ENCODE data around the gene INTS11.

Gene INTS11

DNA sequence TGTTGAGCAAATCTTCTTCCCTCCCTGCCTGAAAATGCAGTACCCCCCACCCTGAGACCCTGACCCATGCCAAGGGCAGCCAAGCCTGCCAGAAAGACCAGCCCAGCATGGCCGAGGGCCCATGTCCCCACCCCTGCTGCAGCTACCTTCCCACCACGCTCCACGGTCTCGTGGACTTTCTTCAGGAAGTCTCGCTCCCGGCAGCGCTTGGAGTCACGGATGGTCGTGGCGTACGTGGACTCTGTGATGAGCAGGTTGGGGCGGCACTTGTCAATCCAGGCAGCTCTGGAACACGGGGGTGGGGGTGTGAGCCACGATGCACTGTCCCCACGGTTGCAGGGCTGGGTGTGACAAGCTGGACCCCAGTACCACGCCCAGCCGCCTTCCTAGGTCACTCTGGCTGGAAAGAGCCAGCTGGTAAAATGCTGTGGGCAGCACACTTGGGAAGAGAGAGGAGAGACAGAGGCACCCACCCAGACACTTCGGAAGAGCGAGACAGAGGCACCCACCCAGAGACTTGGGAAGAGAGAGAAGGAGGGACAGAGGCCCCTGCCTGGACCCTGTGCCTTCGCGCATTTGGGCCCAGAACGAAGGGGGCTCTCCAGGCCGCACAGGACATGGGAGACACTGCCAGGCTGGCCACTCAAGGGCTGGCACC, 9.7 kb downstream of the INTS11 start:
- Histone ChIP-seq H3K4me1 (ENCODE audit: control insufficient read depth, insufficient read depth, low read length) (peaks cover 17% of the 10 kb centered on the region), H3K27me3 (replicated peaks; ENCODE audit: control insufficient read depth, insufficient read depth, low read length) (no peaks in the 10 kb centered on the region), H3K36me3 (ENCODE audit: control insufficient read depth, insufficient read depth, low read length, severe bottlenecking) (peaks cover 60% of the 10 kb centered on the region), H3K9ac (ENCODE audit: low read length) (no peak overlapping the region), H3K9me3 (ENCODE audit: control insufficient read depth, low read length) (no peaks in the 10 kb centered on the region), H3K4me3 (ENCODE audit: low read length) (no peak overlapping the region)
- DNase-seq (ENCODE audit: low read depth), result no peak

GRCh38 chr1:1314237-1314586, 10.2 kb downstream of the INTS11 start:
- peaks cover 56% of the 10 kb centered on the region for H3K36me3 ChIP-seq (ENCODE audit: control insufficient read depth, insufficient read depth, low read length, severe bottlenecking)
- no peaks in the 10 kb centered on the region for H3K27me3 ChIP-seq (replicated peaks; ENCODE audit: control insufficient read depth, insufficient read depth, low read length)
- no peak overlapping the region for H3K9ac ChIP-seq (ENCODE audit: low read length)
- H3K4me3 ChIP-seq (ENCODE audit: low read length), result no peak overlapping the region
- no peak for DNase-seq (ENCODE audit: low read depth)
- no peaks in the 10 kb centered on the region for H3K9me3 ChIP-seq (ENCODE audit: control insufficient read depth, low read length)
- H3K4me1 ChIP-seq (ENCODE audit: control insufficient read depth, insufficient read depth, low read length), result peaks cover 23% of the 10 kb centered on the region

DNA sequence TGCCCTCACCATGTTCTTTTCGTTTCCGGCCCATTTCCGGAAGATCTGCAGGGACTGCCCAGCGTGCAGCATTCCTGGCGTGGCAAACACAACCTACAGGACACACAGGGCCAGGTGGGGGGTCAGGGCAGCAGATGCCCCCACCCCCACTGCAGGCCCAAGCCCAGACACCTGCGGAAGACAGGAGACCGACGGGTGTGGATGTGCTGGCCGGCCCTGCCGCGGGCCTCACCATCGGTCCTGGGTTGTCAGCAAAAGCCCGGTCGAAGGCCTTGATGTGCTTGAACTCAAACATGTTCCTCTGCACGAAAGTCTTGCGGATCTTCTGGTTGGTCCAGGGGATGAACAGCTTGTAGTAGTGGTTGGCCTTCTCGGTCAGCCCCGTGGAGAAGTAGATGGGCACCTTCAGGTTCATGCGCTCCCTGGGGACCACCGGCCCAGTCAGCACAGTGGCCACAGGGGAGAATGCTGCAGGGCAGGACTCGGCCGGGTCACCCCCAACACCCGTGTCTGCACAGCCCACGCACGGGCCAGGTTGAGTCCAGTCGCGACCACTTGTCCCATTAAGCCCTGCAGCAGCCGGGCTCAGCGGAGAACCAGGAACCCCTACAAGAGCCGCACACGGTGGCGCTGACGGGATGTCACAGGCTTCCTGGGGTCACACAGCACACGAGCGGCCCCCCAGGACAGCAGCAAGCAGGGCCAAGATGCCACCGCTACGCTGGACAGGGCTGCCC, 10.8 kb downstream of the INTS11 start:
- Histone ChIP-seq H3K9me3 (ENCODE audit: control insufficient read depth, low read length) (no peaks in the 10 kb centered on the region), H3K4me1 (ENCODE audit: control insufficient read depth, insufficient read depth, low read length) (peaks cover 19% of the 10 kb centered on the region), H3K36me3 (ENCODE audit: control insufficient read depth, insufficient read depth, low read length, severe bottlenecking) (peaks cover 51% of the 10 kb centered on the region), H3K9ac (ENCODE audit: low read length) (no peak overlapping the region), H3K27me3 (replicated peaks; ENCODE audit: control insufficient read depth, insufficient read depth, low read length) (no peaks in the 10 kb centered on the region), H3K4me3 (ENCODE audit: low read length) (no peak overlapping the region)
- DNase-seq (ENCODE audit: low read depth), result no peak

DNA sequence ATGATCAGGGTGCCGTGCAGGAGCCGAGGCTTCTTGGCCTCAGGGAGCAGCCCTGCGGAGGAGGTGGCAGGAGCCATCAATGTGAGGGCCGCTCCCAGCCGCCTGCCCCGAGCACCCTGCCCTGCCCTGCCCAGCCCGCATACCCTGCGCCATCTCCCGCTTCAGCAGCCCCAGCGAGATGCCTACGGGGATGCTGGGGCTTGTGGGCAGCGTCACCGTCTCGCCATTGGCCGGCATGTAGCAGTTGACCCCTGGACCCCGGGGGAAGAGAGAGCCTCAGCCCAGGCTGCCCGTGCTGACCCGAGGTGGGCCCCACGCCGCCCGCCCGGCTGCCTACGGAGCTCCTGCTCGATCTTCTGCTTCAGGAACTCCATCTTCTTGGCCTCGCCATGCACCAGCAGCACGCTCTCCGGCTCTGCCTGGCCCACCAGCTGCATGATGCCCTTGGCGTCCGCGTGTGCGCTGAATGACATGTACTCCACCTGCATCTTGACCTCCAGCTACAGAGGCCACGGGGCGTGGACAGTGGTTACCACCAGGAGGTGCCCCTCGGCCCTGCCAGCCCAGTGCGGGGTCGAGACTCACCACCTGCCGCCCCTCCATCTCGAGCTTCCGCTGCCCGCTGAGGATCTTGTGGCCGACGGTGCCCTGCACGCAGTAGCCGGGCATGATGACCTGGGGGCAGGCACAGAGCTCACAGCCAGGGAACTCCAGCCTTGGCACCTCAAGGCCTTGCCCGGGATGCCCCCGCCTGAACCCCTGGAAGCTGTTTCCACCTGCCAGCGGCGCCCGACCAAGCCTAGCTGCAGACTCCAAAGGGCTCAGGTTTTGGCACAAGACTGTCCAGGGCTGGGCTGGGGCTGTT, 11.8 kb downstream of the INTS11 start:
- DNase-seq (ENCODE audit: low read depth), result no peak
- H3K27me3 ChIP-seq (replicated peaks; ENCODE audit: control insufficient read depth, insufficient read depth, low read length), result no peaks in the 10 kb centered on the region
- peaks cover 9% of the 10 kb centered on the region for H3K4me1 ChIP-seq (ENCODE audit: control insufficient read depth, insufficient read depth, low read length)
- H3K36me3 ChIP-seq (ENCODE audit: control insufficient read depth, insufficient read depth, low read length, severe bottlenecking), result peaks cover 50% of the 10 kb centered on the region
- H3K9ac ChIP-seq (ENCODE audit: low read length), result no peak overlapping the region
- no peak overlapping the region for H3K4me3 ChIP-seq (ENCODE audit: low read length)
- H3K9me3 ChIP-seq (ENCODE audit: control insufficient read depth, low read length), result no peaks in the 10 kb centered on the region

GRCh38 chr1:1311107-1312104, 13.1 kb downstream of the INTS11 start:
- H3K4me1 ChIP-seq (ENCODE audit: control insufficient read depth, insufficient read depth, low read length), result peaks cover 14% of the 10 kb centered on the region
- no peaks in the 10 kb centered on the region for H3K27me3 ChIP-seq (replicated peaks; ENCODE audit: control insufficient read depth, insufficient read depth, low read length)
- DNase-seq (ENCODE audit: low read depth), result no peak
- no peak overlapping the region for H3K9ac ChIP-seq (ENCODE audit: low read length)
- no peak overlapping the region for H3K4me3 ChIP-seq (ENCODE audit: low read length)
- no peaks in the 10 kb centered on the region for H3K9me3 ChIP-seq (ENCODE audit: control insufficient read depth, low read length)
- peaks cover 50% of the 10 kb centered on the region for H3K36me3 ChIP-seq (ENCODE audit: control insufficient read depth, insufficient read depth, low read length, severe bottlenecking)

DNA sequence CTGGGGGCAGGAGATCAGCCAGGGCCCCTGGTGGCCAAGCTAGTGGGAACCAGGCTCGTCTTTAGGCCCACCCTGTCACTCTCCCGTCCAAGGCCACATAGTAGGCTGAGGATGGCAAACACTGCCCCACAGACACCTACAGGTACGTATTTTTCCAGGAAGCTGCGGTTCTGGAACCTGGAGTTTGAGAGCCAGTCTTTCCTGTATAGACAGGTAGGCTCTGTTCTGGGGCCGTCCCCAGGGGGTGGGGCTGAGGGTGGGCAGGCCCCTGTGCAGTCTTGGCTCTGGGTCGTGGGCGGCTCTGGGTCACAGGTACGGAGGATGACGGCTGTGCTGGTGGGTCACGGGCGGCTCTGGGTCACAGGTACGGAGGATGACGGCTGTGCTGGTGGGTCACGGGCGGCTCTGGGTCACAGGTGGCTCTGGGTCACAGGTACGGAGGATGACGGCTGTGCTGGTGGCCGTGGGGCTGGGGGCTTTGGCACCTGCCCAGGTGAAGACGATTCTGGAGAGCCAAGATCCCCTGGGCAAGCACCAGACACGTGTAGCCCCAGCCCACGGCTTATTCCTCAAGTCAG, 13.9 kb downstream of the INTS11 start:
- Histone ChIP-seq H3K36me3 (ENCODE audit: control insufficient read depth, insufficient read depth, low read length, severe bottlenecking) (peaks cover 50% of the 10 kb centered on the region), H3K4me1 (ENCODE audit: control insufficient read depth, insufficient read depth, low read length) (peaks cover 23% of the 10 kb centered on the region), H3K9me3 (ENCODE audit: control insufficient read depth, low read length) (no peaks in the 10 kb centered on the region)

DNA sequence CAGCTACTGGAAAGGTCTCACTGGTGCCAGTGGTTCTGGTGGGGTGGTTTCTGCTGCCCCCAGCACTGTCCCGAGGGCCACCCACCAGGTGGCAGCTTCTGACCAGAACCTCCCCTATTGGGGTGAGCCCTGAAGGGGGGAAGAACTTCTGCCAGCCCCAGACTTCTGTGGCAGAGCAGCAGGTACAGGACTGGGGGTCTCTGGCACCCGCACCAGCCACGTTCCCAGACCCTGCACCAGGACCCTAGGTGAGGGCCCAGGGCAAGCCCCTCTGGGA, 14.4 kb downstream of the INTS11 start:
- Histone ChIP-seq H3K4me1 (ENCODE audit: control insufficient read depth, insufficient read depth, low read length) (peaks cover 28% of the 10 kb centered on the region), H3K9ac (ENCODE audit: low read length) (peak overlapping the region; percentile 89), H3K36me3 (ENCODE audit: control insufficient read depth, insufficient read depth, low read length, severe bottlenecking) (peaks cover 50% of the 10 kb centered on the region), H3K27me3 (replicated peaks; ENCODE audit: control insufficient read depth, insufficient read depth, low read length) (no peaks in the 10 kb centered on the region), H3K9me3 (ENCODE audit: control insufficient read depth, low read length) (no peaks in the 10 kb centered on the region), H3K4me3 (ENCODE audit: low read length) (no peak overlapping the region)
- no peak for DNase-seq (ENCODE audit: low read depth)

More for the DNA sequence above, 13.9 kb downstream of the INTS11 start:
- no peak overlapping the region for H3K4me3 ChIP-seq (ENCODE audit: low read length)
- no peak for DNase-seq (ENCODE audit: low read depth)
- no peak overlapping the region for H3K9ac ChIP-seq (ENCODE audit: low read length)
- H3K27me3 ChIP-seq (replicated peaks; ENCODE audit: control insufficient read depth, insufficient read depth, low read length), result no peaks in the 10 kb centered on the region

DNA sequence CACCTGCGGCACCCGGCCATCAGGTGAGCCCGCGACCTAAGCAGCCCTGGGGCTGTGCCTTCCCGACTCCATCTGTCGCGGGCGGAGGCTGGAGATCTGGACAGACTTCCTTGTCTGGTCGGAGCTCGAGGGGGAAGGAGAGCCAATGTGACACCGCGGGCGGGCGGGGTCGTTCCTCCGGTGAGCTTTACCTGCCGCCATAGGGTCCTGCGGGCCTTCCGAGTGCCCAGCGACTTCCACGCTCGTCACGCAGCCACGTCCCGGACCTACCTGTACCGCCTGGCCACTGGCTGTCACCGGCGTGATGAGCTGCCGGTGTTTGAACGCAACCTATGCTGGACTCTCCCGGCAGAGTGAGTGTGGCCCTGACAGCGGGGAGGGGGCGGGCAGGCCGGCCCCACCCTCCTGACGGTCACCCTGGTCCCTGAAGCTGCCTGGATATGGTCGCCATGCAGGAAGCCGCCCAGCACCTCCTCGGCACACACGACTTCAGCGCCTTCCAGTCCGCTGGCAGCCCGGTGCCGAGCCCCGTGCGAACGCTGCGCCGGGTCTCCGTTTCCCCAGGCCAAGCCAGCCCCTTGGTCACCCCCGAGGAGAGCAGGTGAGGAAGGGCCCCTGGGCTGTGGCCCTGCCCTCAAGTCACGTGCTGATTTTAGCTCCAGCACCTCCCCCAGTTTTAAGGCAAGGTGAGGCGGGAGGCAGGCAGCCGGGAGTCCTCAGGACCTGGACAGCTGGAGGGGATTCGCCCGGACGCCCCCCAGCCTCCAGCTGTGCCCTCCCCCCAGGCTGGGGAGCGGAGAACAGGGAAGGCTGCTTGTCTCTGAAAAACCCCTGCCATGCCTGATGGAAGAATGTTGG, 15.0 kb downstream of the INTS11 start:
- H3K27me3 ChIP-seq (replicated peaks; ENCODE audit: control insufficient read depth, insufficient read depth, low read length), result no peaks in the 10 kb centered on the region
- H3K9ac ChIP-seq (ENCODE audit: low read length), result peak overlapping the region; percentile 89
- peaks cover 44% of the 10 kb centered on the region for H3K36me3 ChIP-seq (ENCODE audit: control insufficient read depth, insufficient read depth, low read length, severe bottlenecking)
- no peaks in the 10 kb centered on the region for H3K9me3 ChIP-seq (ENCODE audit: control insufficient read depth, low read length)
- H3K4me3 ChIP-seq (ENCODE audit: low read length), result peak overlapping the region; percentile 86
- DNase-seq (ENCODE audit: low read depth), result peak; percentile 36
- H3K4me1 ChIP-seq (ENCODE audit: control insufficient read depth, insufficient read depth, low read length), result peaks cover 33% of the 10 kb centered on the region

DNA sequence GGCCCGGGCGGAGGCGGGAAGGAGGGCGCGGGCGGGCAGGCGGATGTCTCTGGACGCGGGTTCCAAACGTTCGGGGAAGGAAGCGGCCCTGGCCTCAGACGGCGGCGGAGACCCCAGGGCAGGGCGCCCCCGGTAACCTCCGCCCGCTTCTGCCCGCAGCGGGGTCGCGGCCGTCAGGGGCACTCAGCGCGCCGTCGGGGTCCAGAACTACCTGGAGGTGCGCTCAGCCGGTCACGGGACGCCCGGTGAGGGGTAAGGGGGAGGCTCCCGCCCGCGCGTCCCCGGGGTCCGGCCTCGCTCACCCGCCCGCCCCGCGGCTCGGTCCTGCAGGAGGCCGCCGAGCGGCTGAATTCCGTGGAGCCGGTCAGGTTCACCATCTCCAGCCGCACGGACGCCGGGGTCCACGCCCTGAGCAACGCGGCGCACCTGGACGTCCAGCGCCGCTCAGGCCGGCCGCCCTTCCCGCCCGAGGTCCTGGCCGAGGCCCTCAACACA, 15.7 kb downstream of the INTS11 start:
- Histone ChIP-seq H3K4me1 (ENCODE audit: control insufficient read depth, insufficient read depth, low read length) (peaks cover 38% of the 10 kb centered on the region), H3K9ac (ENCODE audit: low read length) (peak overlapping the region; percentile 89), H3K4me3 (ENCODE audit: low read length) (peak overlapping the region; percentile 86), H3K36me3 (ENCODE audit: control insufficient read depth, insufficient read depth, low read length, severe bottlenecking) (peaks cover 38% of the 10 kb centered on the region), H3K27me3 (replicated peaks; ENCODE audit: control insufficient read depth, insufficient read depth, low read length) (no peaks in the 10 kb centered on the region), H3K9me3 (ENCODE audit: control insufficient read depth, low read length) (no peaks in the 10 kb centered on the region)
- DNase-seq (ENCODE audit: low read depth), result peak; percentile 49
